ENCODE measurements around the gene ETV1.

The ETV1 gene

GRCh38 chr7:13872709-13873108 is 116.8 kb downstream of the ETV1 start:
- no peaks in the 10 kb centered on the region for H3K9me3 ChIP-seq
- TF ChIP-seq CTCF (IDR thresholded peaks at IDR 0.05): no peak

GRCh38 chr7:13871008-13871407 is 118.5 kb downstream of the ETV1 start:
- Histone ChIP-seq H3K27me3 (peaks cover 28% of the 10 kb centered on the region), H3K36me3 (no peaks in the 10 kb centered on the region)
- TF ChIP-seq CTCF (IDR thresholded peaks at IDR 0.05): no peak

More at GRCh38 chr7:13872709-13873108, 116.8 kb downstream of the ETV1 start:
- Histone ChIP-seq H3K36me3 (no peaks in the 10 kb centered on the region), H3K4me1 (ENCODE audit: control insufficient read depth in 1 of 2, insufficient read depth in 1 of 2, low read depth in 1 of 2, low read length in 1 of 2) (no peaks in the 10 kb centered on the region), H3K4me3 (ENCODE audit: low read depth in 1 of 2, low read length in 1 of 2) (no peak overlapping the region), H3K27me3 (peaks cover 28% of the 10 kb centered on the region), H3K27ac (no peak overlapping the region)

GRCh38 chr7:13860734-13861133 is 128.7 kb downstream of the ETV1 start:
- Histone ChIP-seq H3K36me3 (no peaks in the 10 kb centered on the region), H3K4me3 (ENCODE audit: low read depth in 1 of 2, low read length in 1 of 2) (no peak overlapping the region), H3K27ac (no peak overlapping the region), H3K9me3 (no peaks in the 10 kb centered on the region), H3K27me3 (peaks cover 8% of the 10 kb centered on the region), H3K4me1 (ENCODE audit: control insufficient read depth in 1 of 2, insufficient read depth in 1 of 2, low read depth in 1 of 2, low read length in 1 of 2) (no peaks in the 10 kb centered on the region)
- no peak for TF ChIP-seq CTCF (IDR thresholded peaks at IDR 0.05)

More at GRCh38 chr7:13871008-13871407, 118.5 kb downstream of the ETV1 start:
- H3K4me1 ChIP-seq (ENCODE audit: control insufficient read depth in 1 of 2, insufficient read depth in 1 of 2, low read depth in 1 of 2, low read length in 1 of 2): no peaks in the 10 kb centered on the region
- no peak overlapping the region for H3K27ac ChIP-seq
- H3K9me3 ChIP-seq: no peaks in the 10 kb centered on the region
- no peak overlapping the region for H3K4me3 ChIP-seq (ENCODE audit: low read depth in 1 of 2, low read length in 1 of 2)

GRCh38 chr7:13856012-13856411 is 133.5 kb downstream of the ETV1 start:
- Histone ChIP-seq H3K9me3 (no peaks in the 10 kb centered on the region), H3K36me3 (no peaks in the 10 kb centered on the region), H3K4me1 (ENCODE audit: control insufficient read depth in 1 of 2, insufficient read depth in 1 of 2, low read depth in 1 of 2, low read length in 1 of 2) (no peaks in the 10 kb centered on the region), H3K27ac (no peak overlapping the region), H3K27me3 (no peaks in the 10 kb centered on the region), H3K4me3 (ENCODE audit: low read depth in 1 of 2, low read length in 1 of 2) (no peak overlapping the region)
- TF ChIP-seq CTCF (IDR thresholded peaks at IDR 0.05): no peak

- H3K9me3 ChIP-seq: no peaks in the 10 kb centered on the region
- no peaks in the 10 kb centered on the region for H3K36me3 ChIP-seq
- H3K4me3 ChIP-seq (ENCODE audit: low read depth in 1 of 2, low read length in 1 of 2): no peak overlapping the region
- H3K27ac ChIP-seq: no peak overlapping the region
- peaks cover 0 to 7% of the 10 kb centered on the region in 2 experiments for H3K4me1 ChIP-seq (ENCODE audit: control insufficient read depth in 1 of 2, insufficient read depth in 1 of 2, low read depth in 1 of 2, low read length in 1 of 2)
- no peak for TF ChIP-seq CTCF (IDR thresholded peaks at IDR 0.05)
- H3K27me3 ChIP-seq: no peaks in the 10 kb centered on the region
Measured at GRCh38 chr7:13852281-13852968, 137.0 kb downstream of the ETV1 start.
